ENCODE results near the gene TTPAL.

Gene TTPAL

GRCh38 chr20:44500221-44500620 is 24.5 kb downstream of the TTPAL start:
- DNase-seq (ENCODE audit: low spot score), result no peak
- TF ChIP-seq CTCF (IDR thresholded peaks at IDR 0.05; ENCODE audit: borderline replicate concordance, control extremely low read depth, extremely low read depth, insufficient read depth, missing control alignments), result no peak

GRCh38 chr20:44501448-44501847 is 25.8 kb downstream of the TTPAL start:
- in situ Hi-C loops (cut with MboI; ENCODE audit: low sequenced_read_pairs, unreplicated experiment), result no loop called here
- DNase-seq (ENCODE audit: low spot score), result no peak
- no peak for TF ChIP-seq CTCF (IDR thresholded peaks at IDR 0.05; ENCODE audit: borderline replicate concordance, control extremely low read depth, extremely low read depth, insufficient read depth, missing control alignments)

More at GRCh38 chr20:44500221-44500620, 24.5 kb downstream of the TTPAL start:
- in situ Hi-C loops (cut with MboI; ENCODE audit: low sequenced_read_pairs, unreplicated experiment), result no loop called here

- in situ Hi-C loops (cut with MboI; ENCODE audit: low sequenced_read_pairs, unreplicated experiment), result no loop called here
- no peak for TF ChIP-seq CTCF (IDR thresholded peaks at IDR 0.05; ENCODE audit: borderline replicate concordance, control extremely low read depth, extremely low read depth, insufficient read depth, missing control alignments)
- DNase-seq (ENCODE audit: low spot score), result no peak
Measured at GRCh38 chr20:44502968-44503367, 27.3 kb downstream of the TTPAL start.

- in situ Hi-C loops (cut with MboI; ENCODE audit: low sequenced_read_pairs, unreplicated experiment), result no loop called here
- no peak for DNase-seq (ENCODE audit: low spot score)
- TF ChIP-seq CTCF (IDR thresholded peaks at IDR 0.05; ENCODE audit: borderline replicate concordance, control extremely low read depth, extremely low read depth, insufficient read depth, missing control alignments), result no peak
Measured at GRCh38 chr20:44504402-44505307, 29.0 kb downstream of the TTPAL start.

- DNase-seq (ENCODE audit: low spot score), result no peak
- in situ Hi-C loops (cut with MboI; ENCODE audit: low sequenced_read_pairs, unreplicated experiment), result no loop called here
- no peak for TF ChIP-seq CTCF (IDR thresholded peaks at IDR 0.05; ENCODE audit: borderline replicate concordance, control extremely low read depth, extremely low read depth, insufficient read depth, missing control alignments)
Measured at GRCh38 chr20:44509762-44510161, 34.1 kb downstream of the TTPAL start.

- DNase-seq (ENCODE audit: low spot score), result no peak
- TF ChIP-seq CTCF (IDR thresholded peaks at IDR 0.05; ENCODE audit: borderline replicate concordance, control extremely low read depth, extremely low read depth, insufficient read depth, missing control alignments), result no peak
- in situ Hi-C loops (cut with MboI; ENCODE audit: low sequenced_read_pairs, unreplicated experiment), result no loop called here
Measured at GRCh38 chr20:44513871-44514270, 38.2 kb downstream of the TTPAL start.
